GM06990 (cell line): ENCODE data around the gene ETV6.
A peak's percentile ranks its signal among the peaks of the same experiment; 100 is the strongest.

Experiments
- DNase-seq: peaks from one replicate; pipeline ENCODE4 v3.0.0-alpha.2; 2011; ENCODE audit not compliant: insufficient read length; ENCODE audit errors: extremely low read depth
- H3K27me3 ChIP-seq: replicated peaks from 2 replicates; pipeline ENCODE4 v1.6.0; 2011; ENCODE audit warnings: low read length; ENCODE audit not compliant: control insufficient read depth, insufficient read depth
- H3K36me3 ChIP-seq: 2 replicates; pipeline ENCODE4 v1.5.1; 2011; ENCODE audit warnings: low read length; ENCODE audit not compliant: control insufficient read depth, insufficient read depth
- H3K4me3 ChIP-seq: replicated peaks from 2 replicates; pipeline ENCODE4 v1.5.1; 2011; ENCODE audit warnings: low read depth, mild to moderate bottlenecking, control low read depth, low read length
- CTCF ChIP-seq: IDR thresholded peaks from 2 replicates; pipeline ENCODE4 v1.5.1; 2011; ENCODE audit warnings: low read length, control low read depth, mild to moderate bottlenecking, inconsistent platforms; ENCODE audit not compliant: insufficient read depth, poor library complexity, severe bottlenecking

The ETV6 gene

GRCh38 chr12:11822081-11822834, 172.8 kb downstream of the ETV6 start:
- Histone ChIP-seq H3K27me3 (no peaks in the 10 kb centered on the region), H3K4me3 (peak overlapping the region; percentile 7; the same call in 1 of the 2 replicates), H3K36me3 (peaks cover 3% of the 10 kb centered on the region)
- peak; percentile 54 for DNase-seq
- TF ChIP-seq CTCF, result no peak

- no peak for DNase-seq
- no peak for TF ChIP-seq CTCF
- Histone ChIP-seq H3K4me3 (no peak overlapping the region), H3K27me3 (no peaks in the 10 kb centered on the region), H3K36me3 (peaks cover 6% of the 10 kb centered on the region)
Measured at GRCh38 chr12:11823043-11823442, 173.6 kb downstream of the ETV6 start.

- H3K4me3 ChIP-seq, result no peak overlapping the region
- DNase-seq, result no peak
- no peaks in the 10 kb centered on the region for H3K27me3 ChIP-seq
- no peak for TF ChIP-seq CTCF
- peaks cover 5% of the 10 kb centered on the region for H3K36me3 ChIP-seq
Measured at GRCh38 chr12:11823593-11823992, 174.1 kb downstream of the ETV6 start.

GRCh38 chr12:11824069-11824468, 174.6 kb downstream of the ETV6 start:
- Histone ChIP-seq H3K27me3 (no peaks in the 10 kb centered on the region), H3K4me3 (no peak overlapping the region), H3K36me3 (peaks cover 6% of the 10 kb centered on the region)
- no peak for TF ChIP-seq CTCF
- no peak for DNase-seq

GRCh38 chr12:11824736-11825135, 175.3 kb downstream of the ETV6 start:
- Histone ChIP-seq H3K36me3 (peaks cover 10% of the 10 kb centered on the region), H3K27me3 (no peaks in the 10 kb centered on the region), H3K4me3 (no peak overlapping the region)
- DNase-seq, result no peak
- no peak for TF ChIP-seq CTCF
